HL-60/S4 treated with phorbol 12-myristate 13-acetate at 8.2 ng/mL for 4 days and 3 days (cell line): ENCODE measurements around the gene IGLL5.

Source experiments
- in situ Hi-C: fragments of 300-500 bp; cut with MboI; formaldehyde crosslinking; loops from 2 replicates; pipeline ENCODE4 v1.15.0; 2022; ENCODE audit warnings: low sequenced_read_pairs

The IGLL5 gene

DNA sequence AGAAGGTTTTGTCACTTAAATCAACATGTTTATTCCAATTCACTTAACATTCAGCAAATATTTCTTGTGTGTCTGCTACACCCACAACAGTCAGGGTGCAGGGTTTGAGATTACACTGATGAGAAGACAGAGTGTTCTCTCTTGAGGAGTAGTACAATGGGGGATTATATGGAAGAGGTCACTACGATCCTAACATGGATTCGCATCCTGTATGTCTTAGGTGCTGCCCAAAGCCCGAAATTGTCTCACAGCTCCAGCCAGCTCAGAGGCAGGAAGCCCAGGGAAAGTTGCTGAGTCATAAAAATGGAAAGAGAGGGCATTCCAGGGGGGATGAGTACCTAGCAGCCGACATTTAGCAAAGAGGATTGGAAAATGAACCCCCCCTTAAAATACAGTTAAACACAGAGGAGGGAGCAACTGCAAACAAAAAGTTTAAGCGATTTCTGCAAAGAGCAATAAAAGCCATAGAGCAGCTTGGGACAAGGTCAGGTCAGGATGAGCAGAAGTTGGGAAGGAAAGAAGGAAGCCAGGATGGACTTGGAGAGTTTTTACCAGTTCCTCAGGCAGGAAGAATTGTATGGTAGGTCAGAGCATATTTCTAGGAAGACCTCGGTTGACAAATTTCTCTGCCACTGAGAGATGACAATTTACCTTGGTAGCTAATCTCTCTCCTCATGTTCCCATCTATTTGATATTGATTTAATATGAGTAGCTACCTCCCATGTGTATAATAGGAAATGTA, 49.5 kb downstream of the IGLL5 start:
- in situ Hi-C loops, result no loop called here

DNA sequence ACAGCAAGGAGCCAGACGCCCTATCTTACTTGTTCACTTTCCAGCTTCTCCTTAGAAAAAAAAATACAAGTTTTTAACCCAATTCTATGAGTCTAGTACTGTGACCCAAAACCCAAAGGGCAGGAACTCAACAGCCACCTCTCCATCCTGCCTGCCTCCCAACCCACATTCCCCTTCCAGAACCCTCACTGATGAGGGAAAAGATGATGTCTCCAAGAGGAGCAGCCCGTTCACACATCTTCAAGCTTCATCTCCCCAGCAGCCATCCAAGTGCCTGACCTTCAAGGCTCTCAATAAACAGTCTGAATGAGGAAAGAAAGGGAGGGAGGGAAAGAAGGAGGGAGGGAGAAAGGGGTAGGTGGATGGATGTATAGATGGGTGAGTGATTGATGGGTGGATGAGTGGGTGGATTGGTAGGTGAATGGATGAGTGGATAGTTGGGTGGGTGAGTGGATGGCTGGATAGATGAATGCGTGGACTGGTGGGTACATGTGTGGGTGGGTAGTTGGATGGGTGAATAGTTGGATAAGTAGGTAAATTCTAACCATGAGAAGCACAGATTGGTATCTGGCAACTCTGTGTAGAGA, 50.4 kb downstream of the IGLL5 start:
- in situ Hi-C loops, result no loop called here

DNA sequence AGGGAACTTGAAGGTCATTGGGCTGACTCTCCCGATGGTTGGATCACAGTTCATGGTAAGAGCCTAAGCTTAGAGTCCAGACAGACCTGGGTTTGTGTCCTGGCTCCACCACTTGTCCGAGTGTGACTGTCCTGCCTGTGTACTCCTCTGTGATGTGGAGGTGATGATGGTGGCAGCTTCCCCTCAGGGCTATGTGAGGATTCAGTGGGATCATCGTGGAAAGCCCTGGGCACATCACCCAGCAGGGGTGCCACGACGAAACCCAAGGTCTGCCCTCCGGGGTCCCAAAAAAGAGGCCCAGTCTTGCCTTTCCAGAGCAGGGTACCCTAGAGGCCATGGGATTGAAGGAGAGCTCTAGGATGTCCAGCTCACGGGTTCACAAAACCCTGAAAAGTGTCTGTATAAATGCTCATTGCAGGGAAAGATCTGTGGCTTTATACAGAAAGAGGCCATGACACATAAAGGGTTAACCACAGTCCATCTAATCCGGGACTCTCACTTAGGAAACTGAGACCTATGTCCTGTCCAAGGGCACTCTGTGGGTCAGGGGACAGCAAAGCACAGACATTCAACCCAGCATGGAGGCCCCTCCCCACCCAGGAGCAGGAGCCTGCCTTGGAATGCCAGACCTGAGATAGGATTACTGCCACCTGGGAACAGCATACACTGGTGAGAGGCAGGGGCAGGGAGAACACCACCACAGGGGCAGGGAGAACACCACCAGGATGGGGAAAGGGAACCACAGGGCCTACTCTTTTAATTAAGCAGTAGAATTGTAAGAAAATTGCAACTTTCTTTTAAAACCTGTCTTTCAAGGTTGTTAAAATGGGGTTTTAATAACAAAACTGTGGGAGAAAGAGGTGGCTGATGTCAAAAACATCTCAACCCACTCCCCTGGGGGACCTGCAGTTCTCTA, 51.3 kb downstream of the IGLL5 start:
- in situ Hi-C loops, result no loop called here

- in situ Hi-C loops, result no loop called here
Measured at GRCh38 chr22:22939588-22940368, 52.2 kb downstream of the IGLL5 start.

GRCh38 chr22:22940961-22941605, 53.5 kb downstream of the IGLL5 start:
- in situ Hi-C loops, result no loop called here

DNA sequence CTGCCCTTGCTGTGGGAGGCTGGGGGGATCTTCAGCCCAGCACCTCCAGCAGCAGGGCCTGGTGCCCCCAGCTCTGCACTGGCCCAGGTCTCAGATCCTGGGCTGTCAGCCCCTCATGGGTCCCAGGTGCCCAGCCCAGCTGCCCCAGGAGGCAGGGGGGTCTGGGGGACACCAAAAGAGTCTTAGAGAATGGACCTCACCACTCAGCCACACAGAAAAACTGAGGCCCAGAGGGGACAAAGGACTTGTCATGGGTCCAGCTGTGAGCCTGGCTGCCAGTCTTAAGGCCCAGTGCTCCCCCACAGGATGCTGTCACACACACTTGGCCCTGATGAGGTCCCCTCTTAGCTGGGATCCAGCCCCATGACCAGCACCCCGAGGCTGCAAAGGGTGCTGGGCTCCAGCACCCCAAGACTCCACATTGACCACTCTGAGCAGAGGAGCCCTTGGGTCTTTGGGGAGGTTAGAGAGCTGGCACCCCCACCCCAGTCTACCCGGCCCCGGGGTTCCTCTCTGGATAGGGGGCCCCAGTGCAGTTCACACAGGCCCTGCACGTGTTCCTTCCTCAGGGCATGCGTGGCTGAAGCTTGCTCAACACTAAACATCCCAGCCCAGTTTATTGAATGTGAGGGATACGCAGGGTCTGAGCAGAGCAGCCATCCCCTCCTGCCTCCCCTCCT, 54.4 kb downstream of the IGLL5 start:
- in situ Hi-C loops, result no loop called here

DNA sequence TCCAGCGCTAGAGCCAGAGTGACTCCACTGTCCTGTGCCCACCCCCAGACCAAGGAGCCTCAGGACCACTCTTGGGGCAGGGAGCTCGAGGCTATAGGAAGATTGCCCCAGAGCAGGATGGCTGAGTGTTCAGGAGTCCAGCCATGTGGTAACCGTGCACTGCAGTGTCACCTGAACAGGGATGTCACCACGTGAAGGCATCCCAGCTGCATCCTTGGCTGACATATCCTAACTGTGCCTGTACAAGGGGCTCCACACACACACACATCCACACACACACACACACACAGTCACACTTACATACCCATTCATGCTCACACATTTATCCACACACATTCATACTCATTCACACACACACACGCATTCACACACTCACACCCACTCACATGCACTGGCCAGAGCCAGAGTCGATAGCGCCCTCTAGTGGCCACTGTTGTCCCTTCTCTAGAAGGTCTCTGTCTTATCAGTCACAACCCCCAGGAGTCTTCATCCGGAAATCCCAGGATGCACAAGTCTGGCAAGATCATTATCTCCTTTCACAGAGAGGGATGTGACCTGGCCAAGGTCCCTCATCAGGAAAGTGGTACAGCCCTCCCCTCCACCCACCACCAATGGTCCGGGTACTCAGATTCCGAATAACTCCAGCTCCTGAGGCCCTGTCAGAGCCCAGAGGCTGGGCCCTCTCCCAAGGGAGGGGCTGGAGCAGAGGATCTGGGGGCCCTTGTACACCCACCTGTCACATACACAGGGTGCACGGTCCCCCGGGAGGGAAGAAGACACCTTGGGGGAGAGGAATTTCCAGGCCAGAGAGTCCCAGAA, 55.1 kb downstream of the IGLL5 start:
- in situ Hi-C loops, result no loop called here

- in situ Hi-C loops, result no loop called here
Measured at GRCh38 chr22:22943521-22944267, 56.1 kb downstream of the IGLL5 start.

- in situ Hi-C loops, result no loop called here
Measured at GRCh38 chr22:22944268-22944985, 56.8 kb downstream of the IGLL5 start.

DNA sequence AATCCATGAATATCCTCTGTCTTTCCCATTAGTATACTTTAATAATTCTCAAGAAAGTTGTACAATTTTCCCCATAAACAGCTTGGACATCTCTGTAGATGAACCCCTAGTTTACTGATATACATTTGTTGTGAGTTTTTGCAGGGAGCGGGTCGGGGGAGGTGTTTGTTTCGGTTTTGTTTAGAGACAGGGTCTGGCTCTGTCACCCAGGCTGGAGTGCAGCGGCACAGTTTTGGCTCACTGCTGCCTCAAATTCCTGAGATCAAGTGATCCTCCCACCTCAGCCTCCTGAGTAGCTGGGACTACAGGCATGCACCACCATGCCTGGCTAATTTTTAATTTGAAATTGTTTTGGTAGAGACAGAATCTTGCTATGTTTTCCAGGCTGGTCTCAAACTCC, 57.6 kb downstream of the IGLL5 start:
- in situ Hi-C loops, result no loop called here
